ENCODE results near the gene KLK5.
A peak's percentile ranks its signal among the peaks of the same experiment; 100 is the strongest.
"Not testable (repeated sequence)": the region's sequence is repeated elsewhere in the genome, so short reads cannot be mapped to it uniquely, and the experiment has no call there.

KLK5 gene

GRCh38 chr19:50921426-50922316 lies 31.2 kb downstream of the KLK5 start:
- no peak for DNase-seq

DNA sequence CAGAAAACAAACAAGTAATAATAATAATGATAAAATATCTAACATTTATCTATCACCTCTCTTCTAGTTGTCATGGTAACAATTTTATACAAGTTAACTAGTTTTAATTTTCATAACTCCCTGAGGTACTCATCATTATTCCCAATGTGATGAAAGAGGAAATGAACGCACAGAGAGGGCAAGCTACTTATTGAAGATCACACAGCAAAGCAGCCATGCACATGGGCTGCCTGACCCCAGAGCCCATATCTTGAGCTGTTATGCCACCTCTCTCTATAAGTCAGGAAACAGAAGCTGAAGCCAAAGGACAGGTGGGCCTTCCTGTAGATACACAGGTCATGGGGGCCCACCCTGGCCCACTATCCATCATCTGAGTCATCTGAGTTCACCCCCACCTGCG lies 36.8 kb downstream of the KLK5 start:
- no peak for DNase-seq

- DNase-seq: peak; percentile 63
Measured at GRCh38 chr19:50912727-50913716, 39.8 kb downstream of the KLK5 start.

GRCh38 chr19:50912102-50912599 lies 40.7 kb downstream of the KLK5 start:
- no peak for DNase-seq

DNA sequence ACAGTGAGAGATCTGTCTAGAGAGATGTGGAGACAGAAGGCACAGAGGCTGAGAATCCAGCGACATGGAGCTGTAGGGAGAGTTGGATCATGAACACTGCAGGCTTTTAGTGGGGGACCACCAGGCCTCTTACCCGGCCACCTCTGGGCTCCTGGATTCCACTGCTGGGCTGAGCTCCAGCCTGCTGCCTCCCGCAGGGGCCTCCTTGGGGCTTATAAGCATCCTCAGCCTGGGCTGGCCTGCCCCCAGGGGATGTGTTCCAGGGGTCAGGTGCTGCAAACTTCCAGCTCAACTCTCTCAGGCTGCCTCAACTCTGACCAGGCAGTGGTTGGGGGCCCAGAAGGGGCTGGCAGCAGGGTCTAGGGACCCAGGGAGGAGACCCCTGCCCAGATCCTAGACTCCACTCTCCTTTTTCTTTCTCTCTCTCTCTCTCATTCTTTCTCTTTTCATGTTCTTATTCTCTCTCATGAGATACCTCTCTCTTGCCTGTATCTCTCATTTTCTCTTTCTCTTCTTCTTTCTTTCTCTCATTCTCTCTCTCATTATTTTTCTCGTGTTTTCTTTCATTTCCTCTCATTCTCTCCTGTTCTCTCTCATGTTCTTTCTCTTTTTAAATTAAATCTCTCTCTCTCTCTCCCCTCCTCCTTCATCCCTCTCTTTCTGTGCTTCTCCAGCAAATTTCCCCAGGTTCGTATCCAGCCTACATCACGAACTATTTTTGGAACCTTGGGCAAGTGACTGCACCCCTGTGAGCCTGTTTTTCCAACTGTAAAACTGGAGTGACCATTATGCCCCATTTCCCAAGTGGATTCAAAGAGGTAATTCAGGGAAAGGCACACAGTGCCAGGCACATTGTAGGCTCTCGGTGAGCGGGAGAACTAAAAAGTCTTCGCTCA lies 41.4 kb downstream of the KLK5 start, which contains the start of gene KLK4:
KLK4 (minus strand) TSS at position 190 of the 896 bp plus-strand sequence. CDS start 657 bp downstream, outside the sequence.
- no peak for DNase-seq

- no peak for DNase-seq
Measured at GRCh38 chr19:50910722-50911121, 42.1 kb downstream of the KLK5 start.

GRCh38 chr19:50909240-50910070 lies 43.4 kb downstream of the KLK5 start:
- DNase-seq: peak; percentile 80

GRCh38 chr19:50908336-50908735 lies 44.5 kb downstream of the KLK5 start:
- DNase-seq: no peak

DNA sequence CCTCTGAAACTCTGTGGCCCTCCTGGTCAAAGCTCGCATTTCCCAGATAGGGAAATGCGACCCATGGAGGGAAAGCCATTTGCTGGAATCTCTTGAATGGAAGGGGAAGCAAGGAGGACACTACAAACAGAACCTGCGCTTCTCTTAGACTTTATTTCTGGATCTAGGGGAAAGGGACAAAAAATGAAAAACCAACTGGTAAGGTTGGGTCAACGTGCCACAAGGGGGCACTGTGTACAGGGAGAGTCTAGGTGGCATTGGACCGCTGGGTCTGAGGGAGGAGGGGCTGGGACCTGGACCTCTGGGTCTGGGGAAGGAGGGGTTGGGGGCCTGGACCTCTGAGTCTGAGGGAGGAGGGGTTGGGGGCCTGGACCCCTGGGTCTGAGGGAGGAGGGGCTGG lies 46.6 kb downstream of the KLK5 start:
- peak; percentile 73 for DNase-seq

DNA sequence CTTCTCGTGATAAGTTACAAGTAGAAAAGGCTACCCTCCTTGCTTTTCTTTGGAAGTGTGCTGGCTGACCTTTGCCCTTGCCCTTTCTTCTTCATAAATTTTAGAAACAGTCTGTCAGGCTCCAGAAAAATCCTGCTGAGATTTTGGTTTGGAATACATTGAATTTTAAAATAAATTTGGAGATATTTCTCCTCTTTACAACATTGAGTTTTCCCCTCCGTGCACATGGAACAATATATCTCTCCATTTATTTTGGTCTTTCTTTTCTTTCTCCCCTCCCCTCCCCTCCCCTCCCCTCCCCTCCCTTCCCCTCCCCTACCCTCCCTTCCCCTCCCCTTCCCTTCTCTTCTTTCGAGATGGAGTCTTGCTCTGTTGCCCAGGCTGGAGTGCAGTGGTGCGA lies 50.2 kb downstream of the KLK5 start:
- no peak for DNase-seq

- no peak for DNase-seq
Measured at GRCh38 chr19:50899569-50899968, 53.3 kb downstream of the KLK5 start.

DNA sequence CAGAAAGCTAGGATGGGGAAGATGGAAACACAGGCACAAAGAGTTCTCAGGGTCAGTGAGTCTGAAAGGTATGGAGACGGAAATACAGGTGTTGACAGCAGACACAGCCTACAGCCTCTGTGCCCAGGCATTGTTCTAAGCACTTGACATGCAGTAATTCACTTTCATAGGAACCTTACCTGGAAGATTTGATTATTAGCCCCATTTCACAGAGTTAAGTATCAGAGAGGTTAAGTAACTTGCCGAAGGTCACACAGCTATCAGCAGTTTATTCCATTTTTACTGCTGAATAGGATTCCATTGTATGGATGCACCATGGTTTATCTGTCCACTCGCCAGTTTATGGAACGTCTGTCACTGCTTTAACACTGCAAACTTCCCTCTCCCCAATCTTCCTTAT lies 54.8 kb downstream of the KLK5 start:
- no peak for DNase-seq

GRCh38 chr19:50897612-50898011 lies 55.2 kb downstream of the KLK5 start:
- no peak for DNase-seq

GRCh38 chr19:50897191-50897607 lies 55.6 kb downstream of the KLK5 start:
- no peak for DNase-seq

GRCh38 chr19:50896591-50897190 lies 56.1 kb downstream of the KLK5 start:
- DNase-seq: peak; percentile 42

- DNase-seq: not testable (repeated sequence)
Measured at GRCh38 chr19:50896089-50896590, 56.7 kb downstream of the KLK5 start.

DNA sequence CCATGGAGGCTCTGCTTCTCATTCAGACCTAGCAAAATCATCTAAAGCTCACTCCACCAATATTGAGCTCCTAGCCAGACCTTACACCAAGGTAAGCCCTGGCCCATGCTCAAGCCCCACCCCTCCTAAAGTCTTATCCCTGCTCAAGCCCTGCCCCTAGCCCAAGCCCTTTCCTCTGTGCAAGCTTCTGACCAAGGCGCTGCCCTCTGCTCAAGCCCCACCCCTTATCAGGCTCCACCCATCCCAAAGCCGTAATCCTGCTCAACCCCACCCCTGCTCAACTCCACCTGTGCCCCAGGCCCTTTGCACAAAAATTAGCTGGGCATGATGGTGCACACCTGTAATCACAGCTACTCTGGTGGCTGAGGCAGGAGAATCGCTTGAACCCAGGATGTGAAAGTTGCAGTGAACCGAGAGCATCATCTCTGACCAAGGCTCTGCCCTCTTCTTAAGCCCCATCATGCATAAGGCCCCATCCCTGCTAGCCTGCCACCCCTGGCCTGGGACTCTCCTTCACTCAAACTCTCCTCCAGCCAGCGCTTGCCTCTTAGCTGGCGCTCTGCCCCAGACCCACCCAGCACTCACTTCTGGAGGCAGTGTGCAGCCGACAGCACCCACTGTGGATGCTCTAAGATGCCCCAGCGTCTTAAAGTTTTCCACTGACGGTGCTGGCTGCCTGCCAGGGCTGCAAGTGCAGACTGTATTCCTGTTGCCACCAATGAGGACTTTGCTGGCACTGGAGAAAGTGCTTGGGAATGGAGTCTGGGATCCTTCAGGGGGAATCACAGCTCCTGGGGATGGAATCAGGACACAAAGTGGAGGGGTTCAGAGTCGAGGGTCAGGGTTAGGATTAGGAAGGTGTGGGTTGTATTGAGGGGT lies 58.1 kb downstream of the KLK5 start:
- DNase-seq: no peak
